Measurements from ENCODE around the gene SOWAHB. TPM values are rescaled to one million over a fixed set of nuclear protein-coding genes. Genes with fewer than 3 reads are reported as not detected.

SOWAHB gene
- total and polyA plus RNA-seq, 12 donors: 0.11 to 3.7 (median 0.42) TPM; not detected in 1

- intact Hi-C loops (cut with DNase I): no loop called here
- WGBS, 4 donors: 67 to 93% (median 89%) methylated on average over 2 of the region's 2 CpGs
- no peaks in the 10 kb centered on the region for H3K4me1 ChIP-seq (replicated peaks in 1 of 2)
These were observed 46.6 kb downstream of the SOWAHB start for GRCh38 chr4:76851375-76851774.

GRCh38 chr4:76850010-76850441, 47.9 kb downstream of the SOWAHB start:
- Histone ChIP-seq H3K36me3 (replicated peaks in 1 of 2) (no peaks in the 10 kb centered on the region), H3K27ac (no peak overlapping the region), H3K9me3 (replicated peaks in 1 of 3) (no peaks in the 10 kb centered on the region), H3K4me3 (no peak overlapping the region), H3K27me3 (no peaks in the 10 kb centered on the region), H3K4me1 (replicated peaks in 1 of 2) (no peaks in the 10 kb centered on the region)
- 47 to 50% (median 48%) methylated on average over 4 of the region's 4 CpGs for WGBS, 4 donors
- TF ChIP-seq POLR2A (IDR thresholded peaks at IDR 0.05): no peak
- TF ChIP-seq CTCF (IDR thresholded peaks at IDR 0.05): no peak
- intact Hi-C loops (cut with DNase I): no loop called here
- DNase-seq: peak; percentile 37 to 62 (median 47)

More at GRCh38 chr4:76851375-76851774, 46.6 kb downstream of the SOWAHB start:
- Histone ChIP-seq H3K36me3 (replicated peaks in 1 of 2) (no peaks in the 10 kb centered on the region), H3K9me3 (replicated peaks in 1 of 3) (no peaks in the 10 kb centered on the region), H3K27ac (no peak overlapping the region), H3K4me3 (no peak overlapping the region), H3K27me3 (no peaks in the 10 kb centered on the region)
- no peak for TF ChIP-seq POLR2A (IDR thresholded peaks at IDR 0.05)
- no peak for TF ChIP-seq CTCF (IDR thresholded peaks at IDR 0.05)
- no peak for DNase-seq

Other genes starting within 250 kb of the SOWAHB start
- gene SEPTIN11, start 51.6 kb upstream of the SOWAHB start, total RNA-seq: 10 to 100 TPM; 24.0 to 49.1 (median 33.4) TPM
- gene SEPTIN11, start 51.6 kb upstream of the SOWAHB start, polyA plus RNA-seq: 10 to 100 TPM; 12.5 to 31.5 (median 30.7) TPM
- 100 to 1,000 TPM in 8 of 9 donors, 10 to 100 TPM in 1; 85.7 to 261 (median 170) TPM for gene CCNI, start 177.8 kb upstream of the SOWAHB start, total RNA-seq
- 100 to 1,000 TPM in 1 of 3 donors, 10 to 100 TPM in 2; 32.1 to 142 (median 54.6) TPM for gene CCNI, start 177.8 kb upstream of the SOWAHB start, polyA plus RNA-seq